ENCODE data around the gene STT3B.
A peak's percentile ranks its signal among the peaks of the same experiment; 100 is the strongest.

Gene STT3B

GRCh38 chr3:31661286-31661685 lies 128.6 kb downstream of the STT3B start:
- no peak overlapping the region for H3K4me3 ChIP-seq
- peaks cover 0 to 15% (median 7%) of the 10 kb centered on the region in 11 experiments; a peak in 10 of 22 replicates for H3K9me3 ChIP-seq (replicated peaks in 1 of 11)
- TF ChIP-seq Cebpa-rat (IDR thresholded peaks at IDR 0.05) = no peak
- H3K27me3 ChIP-seq = no peaks in the 10 kb centered on the region
- peaks cover 0 to 6% (median 0%) of the 10 kb centered on the region in 10 experiments; a peak in 2 of 20 replicates for H3K4me1 ChIP-seq
- H4K20me1 ChIP-seq = no peaks in the 10 kb centered on the region
- H3K27ac ChIP-seq = no peak overlapping the region
- no peaks in the 10 kb centered on the region for H3K36me3 ChIP-seq
- H3K9ac ChIP-seq = no peak overlapping the region
- no peak overlapping the region for H3K4me2 ChIP-seq

- Histone ChIP-seq H3K9me3 (replicated peaks in 1 of 11) (peaks cover 0 to 9% (median 3%) of the 10 kb centered on the region in 11 experiments; a peak in 6 of 22 replicates), H3K4me1 (peaks cover 0 to 6% (median 0%) of the 10 kb centered on the region in 10 experiments; a peak in 2 of 20 replicates), H4K20me1 (no peaks in the 10 kb centered on the region), H3K9ac (no peak overlapping the region), H3K4me2 (no peak overlapping the region), H3K36me3 (no peaks in the 10 kb centered on the region), H3K4me3 (no peak overlapping the region), H3K27me3 (no peaks in the 10 kb centered on the region), H3K27ac (no peak overlapping the region)
- no peak for TF ChIP-seq Cebpa-rat (IDR thresholded peaks at IDR 0.05)
Measured at GRCh38 chr3:31661993-31662670, 129.4 kb downstream of the STT3B start.

DNA sequence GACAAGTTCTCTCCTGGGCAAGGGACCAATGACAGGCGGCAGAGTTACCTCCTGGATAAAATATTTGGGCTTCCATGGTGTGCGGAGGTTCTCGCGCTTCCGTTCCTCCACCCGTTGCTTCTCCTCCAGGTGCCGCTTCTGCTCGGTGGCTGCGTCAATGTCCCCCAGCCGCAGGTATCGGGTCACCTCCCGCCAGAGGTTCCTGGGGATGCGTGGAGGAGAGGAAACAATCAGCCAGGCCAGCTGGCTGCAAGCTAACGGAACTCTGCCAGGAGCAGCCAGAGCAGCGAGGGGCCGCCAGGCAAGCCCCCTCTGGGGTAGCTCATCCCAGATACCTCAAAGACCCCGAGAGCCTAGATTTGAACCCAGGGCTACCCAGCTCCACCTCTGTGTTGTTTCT lies 131.3 kb downstream of the STT3B start:
- no peak for TF ChIP-seq Cebpa-rat (IDR thresholded peaks at IDR 0.05)
- Histone ChIP-seq H3K9me3 (replicated peaks in 1 of 11) (no peaks in the 10 kb centered on the region), H3K27ac (no peak overlapping the region), H3K4me2 (no peak overlapping the region), H4K20me1 (no peaks in the 10 kb centered on the region), H3K36me3 (no peaks in the 10 kb centered on the region), H3K4me1 (peaks cover 0 to 6% (median 0%) of the 10 kb centered on the region in 10 experiments; a peak in 2 of 20 replicates), H3K27me3 (no peaks in the 10 kb centered on the region), H3K9ac (no peak overlapping the region), H3K4me3 (no peak overlapping the region)

DNA sequence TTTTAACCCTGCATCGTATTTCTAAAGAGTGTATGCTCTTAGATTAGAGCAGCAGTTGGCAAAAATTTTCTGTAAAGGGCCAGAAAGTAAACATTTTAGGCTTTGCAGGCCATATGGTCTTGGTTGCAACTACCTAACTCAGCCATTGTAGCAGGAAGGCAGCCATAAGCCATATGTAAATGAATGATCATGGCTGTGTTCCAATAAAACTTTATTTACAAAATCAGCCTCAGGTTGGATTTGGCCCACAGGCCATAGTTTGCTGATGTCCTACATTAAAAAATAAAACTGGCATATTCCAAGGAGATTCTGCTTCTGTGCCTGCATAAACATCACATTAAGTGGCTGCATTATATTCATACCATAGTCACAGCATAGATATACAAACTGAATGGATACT lies 134.9 kb downstream of the STT3B start:
- no peaks in the 10 kb centered on the region for H3K36me3 ChIP-seq
- no peaks in the 10 kb centered on the region for H3K9me3 ChIP-seq (replicated peaks in 1 of 11)
- H3K4me2 ChIP-seq = no peak overlapping the region
- no peak overlapping the region for H3K9ac ChIP-seq
- no peaks in the 10 kb centered on the region for H4K20me1 ChIP-seq
- H3K4me1 ChIP-seq = peaks cover 0 to 26% (median 2%) of the 10 kb centered on the region in 10 experiments; a peak in 7 of 20 replicates
- H3K4me3 ChIP-seq = no peak overlapping the region
- H3K27me3 ChIP-seq = no peaks in the 10 kb centered on the region
- no peak for TF ChIP-seq Cebpa-rat (IDR thresholded peaks at IDR 0.05)
- no peak overlapping the region for H3K27ac ChIP-seq

- H4K20me1 ChIP-seq = no peaks in the 10 kb centered on the region
- H3K9me3 ChIP-seq (replicated peaks in 1 of 11) = no peaks in the 10 kb centered on the region
- TF ChIP-seq Cebpa-rat (IDR thresholded peaks at IDR 0.05) = no peak
- no peaks in the 10 kb centered on the region for H3K27me3 ChIP-seq
- H3K4me2 ChIP-seq = no peak overlapping the region
- no peak overlapping the region for H3K9ac ChIP-seq
- H3K4me1 ChIP-seq = peaks cover 0 to 26% (median 0%) of the 10 kb centered on the region in 10 experiments; a peak in 5 of 20 replicates
- no peaks in the 10 kb centered on the region for H3K36me3 ChIP-seq
- H3K27ac ChIP-seq = no peak overlapping the region
- H3K4me3 ChIP-seq = no peak overlapping the region
Measured at GRCh38 chr3:31668242-31668641, 135.5 kb downstream of the STT3B start.

DNA sequence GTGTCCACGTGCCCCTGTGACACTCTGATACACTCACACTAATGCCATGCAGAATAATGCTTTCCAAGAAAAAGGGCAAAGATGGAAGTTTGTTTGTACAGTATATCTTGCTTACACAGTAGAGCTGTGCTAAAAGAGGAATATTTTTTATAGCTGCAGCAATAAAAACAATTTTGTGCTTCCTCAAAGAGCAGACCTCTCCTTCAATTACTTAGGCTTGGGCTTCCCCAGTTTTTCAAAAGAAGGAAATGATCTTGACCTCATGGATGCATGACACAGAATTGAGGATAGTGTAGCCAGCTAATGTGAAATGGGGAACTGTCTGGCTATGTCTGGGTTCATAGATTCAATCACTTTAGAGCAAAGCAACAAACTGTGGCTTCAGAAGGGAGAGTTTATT lies 137.4 kb downstream of the STT3B start:
- Histone ChIP-seq H3K36me3 (no peaks in the 10 kb centered on the region), H4K20me1 (no peaks in the 10 kb centered on the region), H3K4me2 (peak overlapping the region in 2 of 11 experiments; percentile 49 to 82; a peak in 4 of 22 replicates), H3K27ac (no peak overlapping the region; a peak in 1 of 22 replicates), H3K9me3 (replicated peaks in 1 of 11) (no peaks in the 10 kb centered on the region), H3K4me1 (peaks cover 0 to 26% (median 0%) of the 10 kb centered on the region in 10 experiments; a peak in 5 of 20 replicates), H3K4me3 (no peak overlapping the region), H3K27me3 (no peaks in the 10 kb centered on the region), H3K9ac (no peak overlapping the region)
- TF ChIP-seq Cebpa-rat (IDR thresholded peaks at IDR 0.05) = no peak

- TF ChIP-seq Cebpa-rat (IDR thresholded peaks at IDR 0.05) = no peak
- H3K27me3 ChIP-seq = no peaks in the 10 kb centered on the region
- peaks cover 0 to 26% (median 0%) of the 10 kb centered on the region in 10 experiments; a peak in 5 of 20 replicates for H3K4me1 ChIP-seq
- H4K20me1 ChIP-seq = no peaks in the 10 kb centered on the region
- no peak overlapping the region for H3K9ac ChIP-seq
- H3K27ac ChIP-seq = no peak overlapping the region; a peak in 1 of 22 replicates
- H3K36me3 ChIP-seq = no peaks in the 10 kb centered on the region
- H3K4me2 ChIP-seq = peak overlapping the region in 2 of 11 experiments; percentile 49 to 82; a peak in 4 of 22 replicates
- no peaks in the 10 kb centered on the region; a peak in 1 of 22 replicates for H3K9me3 ChIP-seq (replicated peaks in 1 of 11)
- H3K4me3 ChIP-seq = no peak overlapping the region
Measured at GRCh38 chr3:31670722-31671121, 138.0 kb downstream of the STT3B start.

GRCh38 chr3:31671451-31671850 lies 138.7 kb downstream of the STT3B start:
- Histone ChIP-seq H3K36me3 (no peaks in the 10 kb centered on the region), H3K27ac (no peak overlapping the region)

DNA sequence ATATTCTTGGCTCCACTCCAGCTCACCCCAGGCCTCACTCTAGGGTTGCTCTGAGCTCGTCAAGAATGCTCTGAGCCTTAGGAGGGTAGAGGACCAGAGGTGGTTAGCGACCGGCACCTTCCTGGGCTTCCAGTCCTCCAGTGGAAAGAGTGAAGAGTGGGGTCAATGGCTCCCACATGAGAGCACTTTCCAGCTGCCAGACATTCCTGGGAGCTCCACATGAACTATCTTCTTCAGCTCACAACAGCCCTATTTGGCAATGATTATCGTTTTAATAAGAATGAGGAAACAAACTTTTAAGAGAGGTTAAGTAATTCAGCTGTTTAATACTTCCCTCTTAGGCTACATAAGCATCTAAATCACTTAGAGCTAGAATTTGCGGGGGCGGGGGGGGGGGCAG lies 139.3 kb downstream of the STT3B start:
- peaks cover 0 to 26% (median 0%) of the 10 kb centered on the region in 10 experiments; a peak in 5 of 20 replicates for H3K4me1 ChIP-seq
- no peaks in the 10 kb centered on the region for H3K36me3 ChIP-seq
- no peaks in the 10 kb centered on the region for H3K27me3 ChIP-seq
- TF ChIP-seq Cebpa-rat (IDR thresholded peaks at IDR 0.05) = no peak
- H3K4me2 ChIP-seq = peak overlapping the region in 3 of 11 experiments; percentile 15 to 67 (median 52); a peak in 3 of 22 replicates
- H3K4me3 ChIP-seq = no peak overlapping the region
- H4K20me1 ChIP-seq = no peaks in the 10 kb centered on the region
- H3K9me3 ChIP-seq (replicated peaks in 1 of 11) = no peaks in the 10 kb centered on the region; a peak in 1 of 22 replicates
- H3K27ac ChIP-seq = no peak overlapping the region
- no peak overlapping the region for H3K9ac ChIP-seq

More at GRCh38 chr3:31671451-31671850, 138.7 kb downstream of the STT3B start:
- no peaks in the 10 kb centered on the region for H4K20me1 ChIP-seq
- no peak overlapping the region for H3K9ac ChIP-seq
- H3K9me3 ChIP-seq (replicated peaks in 1 of 11) = no peaks in the 10 kb centered on the region; a peak in 1 of 22 replicates
- H3K4me3 ChIP-seq = no peak overlapping the region
- TF ChIP-seq Cebpa-rat (IDR thresholded peaks at IDR 0.05) = no peak
- H3K4me2 ChIP-seq = peak overlapping the region in 2 of 11 experiments; percentile 52 to 67; a peak in 3 of 22 replicates
- H3K27me3 ChIP-seq = no peaks in the 10 kb centered on the region
- peaks cover 0 to 26% (median 0%) of the 10 kb centered on the region in 10 experiments; a peak in 5 of 20 replicates for H3K4me1 ChIP-seq

Measured in BLaER1 treated with 17β-estradiol and CSF1 and Interleukin-3, amounts not matched to agents 10 nM and 100 nM (cell line).